GM23338 (cell line): Measurements from ENCODE around the gene C1QTNF2.

Experiments used
- CTCF ChIP-seq, 2 experiments: fragments of 200-600 bp in 1 of 2; sonication (generic) in 1 of 2; conservative IDR thresholded peaks; 2 replicates each; pipeline versions ENCODE4 v1.5.1 to v1.6.1; 2016 to 2017; ENCODE audit warnings: antibody characterized with exemption in 2 of 2, low read depth in 2 of 2, mild to moderate bottlenecking in 2 of 2, moderate library complexity in 1 of 2
- POLR2AphosphoS5 ChIP-seq: IDR thresholded peaks from 2 replicates; pipeline ENCODE4 v1.6.1; 2016; ENCODE audit warnings: antibody characterized with exemption, low read depth
- ZNF114 ChIP-seq: fragments of 250-450 bp; sonication (Bioruptor Pico); IDR thresholded peaks from 2 replicates; pipeline ENCODE4 v1.5.0; 2020; ENCODE audit warnings: mild to moderate bottlenecking, moderate library complexity

DNA sequence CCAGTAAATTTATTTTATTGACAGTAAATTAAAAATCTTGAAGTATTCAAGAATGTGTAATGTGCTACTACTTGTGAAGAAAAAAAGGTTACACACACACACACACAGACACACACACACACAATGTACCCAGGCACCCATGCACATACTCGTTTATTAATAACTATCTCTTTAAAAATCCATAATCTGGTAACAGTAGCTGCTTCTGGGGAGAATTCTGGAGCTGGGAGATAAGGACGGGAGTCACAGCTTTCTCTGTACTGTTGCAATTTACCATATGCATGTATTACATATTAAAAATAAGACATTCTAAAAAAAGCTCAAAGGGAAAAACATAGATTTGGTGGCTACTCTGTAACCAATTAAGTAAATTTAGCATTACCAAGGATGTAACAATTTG lies 7.9 kb upstream of the C1QTNF2 start:
- TF ChIP-seq CTCF (conservative IDR thresholded peaks at IDR 0.05; ENCODE audit: low read depth in 2 of 2) (no peak), POLR2AphosphoS5 (no peak), ZNF114 (CRISPR knock-in tag) (no peak)
